LNCaP clone FGC (cell line): ENCODE results near the gene TKT.
A peak's percentile ranks its signal among the peaks of the same experiment; 100 is the strongest.
"Not testable (repeated sequence)": the region's sequence is repeated elsewhere in the genome, so short reads cannot be mapped to it uniquely, and the experiment has no call there.

Experiments used
- DNase-seq: peaks from one replicate; pipeline ENCODE4 v3.0.0-alpha.2; 2011; ENCODE audit warnings: low read depth
- H3K4me3 ChIP-seq: 2 replicates; pipeline ENCODE4 v1.5.1; 2011; ENCODE audit warnings: mild to moderate bottlenecking, low read depth, low read length, control low read depth
- CTCF ChIP-seq: IDR thresholded peaks from 2 replicates; pipeline ENCODE4 v1.5.1; 2012; ENCODE audit warnings: mild to moderate bottlenecking; ENCODE audit not compliant: control insufficient read depth, insufficient read depth; ENCODE audit errors: extremely low read depth

Gene TKT

DNA sequence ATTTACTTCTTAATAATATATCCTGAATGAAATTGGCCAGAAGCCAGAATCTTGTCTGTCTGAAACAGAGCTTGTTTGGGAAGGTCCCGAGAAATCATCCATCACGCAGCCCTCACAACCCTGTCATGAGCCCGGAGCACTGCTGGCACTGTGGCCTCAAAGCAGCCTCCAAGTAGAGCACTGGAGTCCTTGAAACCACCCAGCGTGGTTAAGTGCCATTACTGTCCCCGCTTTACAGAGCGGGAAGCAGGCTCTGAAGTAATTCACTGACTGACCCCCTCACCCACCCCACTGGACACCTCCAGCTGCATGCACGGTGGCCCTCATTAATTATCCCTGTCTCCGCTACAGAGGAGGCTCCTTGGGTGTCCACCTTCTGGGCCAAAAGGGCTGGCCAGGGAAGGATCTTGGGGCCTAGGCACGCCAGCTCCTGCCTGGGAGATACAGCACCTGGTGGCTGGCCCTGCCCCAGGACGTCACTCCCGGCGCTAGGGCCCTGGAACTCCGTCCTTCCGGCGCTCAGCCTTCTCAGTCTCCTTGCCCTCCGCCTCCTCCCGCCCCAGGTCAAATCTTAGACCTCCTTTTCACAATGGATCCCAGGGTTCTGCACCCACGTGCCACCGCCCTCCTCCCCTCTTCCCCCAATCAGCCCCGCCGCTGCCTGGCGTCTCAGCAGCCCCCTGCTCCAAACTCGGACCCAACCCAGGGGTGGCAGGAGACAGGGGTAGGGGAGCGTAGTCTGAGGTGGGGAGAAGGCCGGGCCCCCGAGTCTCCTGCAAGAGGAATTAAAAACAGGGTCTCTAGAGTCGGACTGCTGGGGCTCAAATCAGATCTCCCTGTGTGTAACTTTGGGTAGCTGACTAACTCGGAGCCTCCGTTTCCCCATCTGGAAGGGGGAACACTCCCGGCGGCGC, 1.1 kb downstream of the TKT start:
- H3K4me3 ChIP-seq = peak overlapping the region; percentile 99
- DNase-seq = peak; percentile 52
- no peak for TF ChIP-seq CTCF

DNA sequence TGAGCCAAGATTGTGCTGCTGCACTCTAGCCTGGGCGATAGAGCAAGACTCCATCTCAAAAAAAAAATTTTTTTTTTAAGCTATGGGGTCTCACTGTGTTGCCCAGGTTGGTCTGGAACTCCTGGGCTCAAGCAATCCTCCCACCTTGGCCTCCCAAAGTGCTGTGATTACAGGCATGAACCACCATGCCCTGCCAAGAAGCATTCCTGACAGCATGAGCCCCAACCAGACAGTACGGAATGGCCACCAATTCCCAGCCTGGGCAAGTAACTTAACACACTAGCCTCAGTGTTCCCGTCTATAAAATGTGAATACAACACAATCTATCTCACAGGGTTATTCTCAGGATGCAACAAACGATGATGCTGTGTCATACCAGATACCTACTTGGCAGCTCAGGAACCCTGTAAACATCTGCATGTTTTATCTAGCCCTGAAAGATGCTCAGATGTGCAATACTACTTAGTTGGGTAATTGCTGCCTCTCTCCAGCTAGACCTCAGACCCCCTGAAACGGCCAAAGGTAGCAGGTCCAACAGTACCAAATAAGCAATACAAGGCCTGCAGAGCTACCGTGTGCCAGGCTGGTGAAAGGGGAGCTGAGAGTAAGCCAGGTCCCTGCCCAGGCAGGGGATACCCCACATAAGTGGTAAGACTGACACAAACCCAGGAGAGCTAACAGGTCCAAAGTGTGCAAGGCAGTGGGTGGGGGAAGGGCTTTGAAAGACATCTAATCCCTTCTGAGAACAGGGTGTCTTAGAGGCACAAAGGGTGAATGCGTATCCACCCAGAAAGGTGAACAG, 1.9 kb downstream of the TKT start:
- DNase-seq = no peak
- peak overlapping the region; percentile 99 for H3K4me3 ChIP-seq
- no peak for TF ChIP-seq CTCF

DNA sequence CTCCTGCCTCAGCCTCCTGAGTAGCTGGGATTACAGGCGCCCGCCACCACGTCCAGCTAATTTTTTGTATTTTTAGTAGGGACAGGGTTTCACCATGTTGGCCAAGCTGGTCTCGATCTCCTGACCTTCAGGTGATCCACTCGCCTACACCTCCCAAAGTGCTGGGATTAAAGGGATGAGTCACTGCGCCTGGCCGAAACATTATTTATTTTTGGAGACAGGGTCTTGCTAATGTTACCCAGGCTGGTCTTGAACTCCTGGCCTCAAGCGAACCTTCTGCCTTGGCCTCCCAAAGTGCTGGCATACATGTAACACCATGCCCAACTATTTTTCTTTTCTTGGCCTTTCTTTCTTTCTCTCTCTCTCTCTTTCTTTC, 2.9 kb downstream of the TKT start:
- DNase-seq, H3K4me3 ChIP-seq: not testable (repeated sequence)

DNA sequence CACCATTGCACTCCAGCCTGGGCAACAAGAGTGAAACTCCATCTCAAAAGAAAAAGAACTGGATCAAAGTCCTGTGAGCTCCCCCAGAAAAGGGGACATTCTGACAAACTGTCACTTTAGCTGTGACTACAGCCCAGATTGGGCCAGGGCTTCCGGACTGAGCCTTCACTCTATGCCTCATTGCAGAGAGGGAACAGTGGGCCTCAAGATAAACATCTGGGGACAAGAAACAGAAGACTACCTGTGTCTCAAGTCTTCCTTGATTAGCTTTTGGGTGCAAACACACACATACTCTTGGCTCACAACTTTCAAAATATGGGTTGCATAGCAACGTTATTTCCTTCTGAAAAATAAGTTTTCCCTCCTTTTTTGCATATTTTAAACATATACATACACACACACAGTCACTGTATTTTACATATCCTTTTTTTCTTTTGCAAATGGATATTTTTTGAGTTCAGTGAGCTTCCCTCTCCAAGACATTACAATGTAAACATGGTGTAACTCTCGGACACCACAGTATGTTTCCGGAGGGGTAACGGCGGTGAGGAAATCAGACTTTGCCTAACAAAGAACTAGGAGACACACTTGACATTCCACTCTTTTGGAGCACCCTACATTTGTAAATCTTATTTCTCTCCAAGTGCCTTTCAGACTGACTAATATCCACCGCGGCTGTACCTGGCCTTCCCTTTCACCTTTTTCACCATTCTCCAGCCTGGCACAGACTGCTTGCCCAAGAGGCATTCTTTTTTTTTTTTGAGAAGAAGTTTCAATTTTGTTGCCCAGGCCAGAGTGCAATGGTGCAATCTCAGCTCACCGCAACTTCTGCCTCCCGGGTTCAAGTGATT, 3.5 kb downstream of the TKT start:
- no peak overlapping the region for H3K4me3 ChIP-seq
- no peak for DNase-seq
- TF ChIP-seq CTCF = no peak

DNA sequence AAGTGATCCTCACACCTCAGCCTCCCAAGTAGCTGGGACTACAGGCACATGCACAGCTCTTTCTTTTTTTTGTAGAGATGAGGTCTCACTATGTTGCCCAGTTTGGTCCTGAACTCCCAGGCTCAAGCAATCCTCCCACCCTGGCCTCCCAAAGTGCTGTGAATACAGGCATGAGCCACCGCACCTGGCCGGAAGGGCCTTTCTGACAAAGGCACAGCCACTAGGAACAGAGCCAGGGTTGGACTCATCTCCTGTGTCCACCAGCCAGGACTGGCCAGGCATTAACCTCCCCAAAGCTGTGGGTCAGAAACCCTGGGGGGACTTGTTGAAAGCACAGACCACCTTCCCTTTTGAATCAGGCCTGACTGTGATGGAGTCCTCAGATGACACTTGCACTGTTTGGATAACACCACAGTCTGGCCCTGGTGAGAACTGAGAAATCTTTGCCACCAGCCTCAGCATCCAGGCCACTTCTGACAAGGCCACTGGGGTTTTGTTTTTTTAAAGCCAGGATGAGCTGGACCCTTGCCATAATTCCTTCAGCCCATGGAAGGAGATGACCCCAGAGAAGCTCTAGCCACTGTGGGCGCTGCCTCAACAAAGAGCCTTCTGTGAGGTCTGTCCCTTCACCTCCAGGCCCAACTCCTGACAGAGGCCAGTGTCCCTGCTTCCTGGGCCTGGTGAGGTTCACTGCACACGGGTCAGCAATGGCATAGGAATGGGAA, 4.8 kb downstream of the TKT start:
- no peak overlapping the region for H3K4me3 ChIP-seq
- DNase-seq = no peak
- TF ChIP-seq CTCF = no peak

GRCh38 chr3:53250453-53250852, 5.4 kb downstream of the TKT start:
- TF ChIP-seq CTCF = no peak
- DNase-seq = no peak
- H3K4me3 ChIP-seq = no peak overlapping the region
